H1 (cell line): ENCODE results near the gene NMRK1. TPM values are rescaled to one million over a fixed set of nuclear protein-coding genes. Genes with fewer than 3 reads are reported as not detected.

ENCODE experiments used
- CTCF ChIA-PET: fragments of 300-600 bp; sonication (Branson Sonifier 250); formaldehyde crosslinking; loops from one replicate; lab custom pipeline; 2021; ENCODE audit not compliant: partially characterized antibody; lab: Charles Lee
- POLR2A ChIA-PET: fragments of 300-600 bp; sonication (Branson Sonifier 250); formaldehyde crosslinking; loops from one replicate; lab custom pipeline; 2021; ENCODE audit warnings: inconsistent platforms; ENCODE audit not compliant: partially characterized antibody; lab: Charles Lee
- DNase-seq, 2 experiments: peaks; one replicate each; pipeline versions ENCODE4 v3.0.0 to v3.0.0-alpha.2; 2010 to 2022; ENCODE audit warnings: low spot score in 2 of 2, low read depth in 1 of 2, mixed read lengths in 1 of 2
- FAIRE-seq: peaks from 2 replicates; lab custom pipeline; 2011; peaks lifted over from hg19 to GRCh38; lab: Jason Lieb, UNC
- H2AFZ ChIP-seq: 2 replicates; pipeline ENCODE4 v1.8.1; 2012; ENCODE audit warnings: low read length, inconsistent platforms
- H2AK5ac ChIP-seq: 2 replicates; pipeline ENCODE4 v1.6.1; 2013; ENCODE audit warnings: low read depth, low read length
- H2BK120ac ChIP-seq: replicated peaks from 2 replicates; pipeline ENCODE3; 2013; ENCODE audit warnings: low read depth, low read length, inconsistent platforms
- H2BK12ac ChIP-seq: 2 replicates; pipeline ENCODE4 v1.6.1; 2013; ENCODE audit warnings: low read depth, low read length
- H2BK15ac ChIP-seq: 2 replicates; pipeline ENCODE4 v1.6.1; 2013; ENCODE audit warnings: low read length
- H2BK20ac ChIP-seq: 2 replicates; pipeline ENCODE4 v1.6.1; 2013; ENCODE audit warnings: low read length
- H2BK5ac ChIP-seq: 2 replicates; pipeline ENCODE4 v1.6.1; 2013; ENCODE audit warnings: low read depth, low read length
- H3K14ac ChIP-seq: 2 replicates; pipeline ENCODE4 v1.6.1; 2013; ENCODE audit warnings: inconsistent platforms; ENCODE audit not compliant: insufficient read length
- H3K18ac ChIP-seq: 2 replicates; pipeline ENCODE4 v1.6.1; 2013; ENCODE audit warnings: low read length; ENCODE audit errors: extremely low read depth
- H3K23ac ChIP-seq: 2 replicates; pipeline ENCODE4 v1.6.1; 2013; ENCODE audit warnings: inconsistent platforms; ENCODE audit not compliant: insufficient read length
- H3K23me2 ChIP-seq: 2 replicates; pipeline ENCODE4 v1.6.1; 2013; ENCODE audit warnings: low read depth, low read length
- H3K27ac ChIP-seq: 2 replicates; pipeline ENCODE4 v1.6.1; 2011; ENCODE audit warnings: low read depth, low read length, inconsistent platforms
- H3K27me3 ChIP-seq, 4 experiments: replicated peaks in 1 of 4; 1 replicate in 1 of 4; 2 replicates in 3 of 4; pipeline versions ENCODE4 v1.6.1 to v1.8.1; 2011 to 2013; ENCODE audit warnings: low read length in 3 of 4, mild to moderate bottlenecking in 3 of 4, inconsistent platforms in 2 of 4, mixed read lengths in 2 of 4, moderate library complexity in 1 of 4; ENCODE audit not compliant: control insufficient read depth in 3 of 4, insufficient read depth in 3 of 4; ENCODE audit errors: extremely low read depth in 1 of 4
- H3K36me3 ChIP-seq, 4 experiments: 2 replicates each; pipeline versions ENCODE4 v1.6.1 to v1.8.1; 2011 to 2013; ENCODE audit warnings: mild to moderate bottlenecking in 4 of 4, low read length in 3 of 4, moderate library complexity in 2 of 4, control low read depth in 1 of 4, inconsistent platforms in 1 of 4; ENCODE audit not compliant: insufficient read depth in 4 of 4, control insufficient read depth in 2 of 4
- H3K4ac ChIP-seq: replicated peaks from 2 replicates; pipeline ENCODE3; 2013; ENCODE audit warnings: low read length, low read depth, mixed read lengths, inconsistent platforms; ENCODE audit not compliant: insufficient read length
- H3K4me1 ChIP-seq, 4 experiments: replicated peaks in 1 of 4; 1 replicate in 1 of 4; 2 replicates in 3 of 4; pipeline versions ENCODE4 v1.6.1 to v1.8.1; 2011 to 2013; ENCODE audit warnings: low read length in 3 of 4, inconsistent platforms in 2 of 4, mixed read lengths in 1 of 4; ENCODE audit not compliant: insufficient read depth in 4 of 4, control insufficient read depth in 3 of 4
- H3K4me2 ChIP-seq, 2 experiments: 2 replicates each; pipeline versions ENCODE4 v1.6.1 to v1.8.1; 2011 to 2013; ENCODE audit warnings: low read depth in 2 of 2, low read length in 2 of 2, control low read depth in 1 of 2, inconsistent platforms in 1 of 2, mild to moderate bottlenecking in 1 of 2; ENCODE audit not compliant: insufficient read depth in 1 of 2
- H3K4me3 ChIP-seq, 4 experiments: fragments of 200-600, 300-600 bp in 1 of 4; sonication (generic), shearing (Covaris generic), sonication (Bioruptor Twin) in 1 of 4; 2 replicates each; pipeline versions ENCODE4 v1.5.1 to v1.8.1; 2011 to 2016; ENCODE audit warnings: low read length in 4 of 4, low read depth in 3 of 4, control low read depth in 2 of 4, inconsistent platforms in 2 of 4, mild to moderate bottlenecking in 2 of 4, mixed read lengths in 1 of 4, moderate library complexity in 1 of 4; ENCODE audit not compliant: insufficient read depth in 2 of 4; ENCODE audit errors: extremely low read depth in 1 of 4
- H3K56ac ChIP-seq: replicated peaks from 2 replicates; pipeline ENCODE3; 2013; ENCODE audit warnings: low read depth, mild to moderate bottlenecking, mixed read lengths, low read length, inconsistent platforms; ENCODE audit not compliant: insufficient read length
- H3K79me1 ChIP-seq: 2 replicates; pipeline ENCODE4 v1.6.1; 2013; ENCODE audit warnings: low read depth, low read length, control low read depth
- H3K79me2 ChIP-seq, 2 experiments: 2 replicates each; pipeline versions ENCODE4 v1.6.1 to v1.8.1; 2012 to 2013; ENCODE audit warnings: low read length in 2 of 2, mild to moderate bottlenecking in 2 of 2, inconsistent platforms in 1 of 2; ENCODE audit not compliant: insufficient read depth in 2 of 2, control insufficient read depth in 1 of 2
- H3K9ac ChIP-seq, 4 experiments: replicated peaks in 1 of 4; 1 replicate in 1 of 4; 2 replicates in 3 of 4; pipeline versions ENCODE4 v1.6.1 to v1.8.1; 2011 to 2013; ENCODE audit warnings: low read depth in 3 of 4, low read length in 3 of 4, control low read depth in 2 of 4, mild to moderate bottlenecking in 2 of 4, moderate library complexity in 2 of 4, inconsistent platforms in 1 of 4; ENCODE audit errors: extremely low read depth in 1 of 4
- H3K9me3 ChIP-seq, 2 experiments: 2 replicates each; pipeline versions ENCODE4 v1.6.1 to v1.8.1; 2012 to 2013; ENCODE audit warnings: mild to moderate bottlenecking in 2 of 2, moderate library complexity in 2 of 2, control low read depth in 1 of 2, inconsistent platforms in 1 of 2, low read depth in 1 of 2, low read length in 1 of 2, mixed read lengths in 1 of 2; ENCODE audit not compliant: insufficient read depth in 2 of 2
- H4K20me1 ChIP-seq, 2 experiments: replicated peaks in 1 of 2; 2 replicates each; pipeline versions ENCODE3 to v1.8.1; 2011 to 2013; ENCODE audit warnings: inconsistent platforms in 2 of 2, low read length in 2 of 2, mild to moderate bottlenecking in 1 of 2; ENCODE audit not compliant: insufficient read depth in 2 of 2, control insufficient read depth in 1 of 2
- H4K5ac ChIP-seq: 2 replicates; pipeline ENCODE4 v1.6.1; 2013; ENCODE audit warnings: low read length, low read depth, mixed read lengths, inconsistent platforms; ENCODE audit not compliant: insufficient read length
- H4K8ac ChIP-seq: 2 replicates; pipeline ENCODE4 v1.8.0; 2013; ENCODE audit warnings: mild to moderate bottlenecking, moderate library complexity, low read length, inconsistent platforms; ENCODE audit not compliant: insufficient read depth; ENCODE audit errors: extremely low read depth
- H4K91ac ChIP-seq: replicated peaks from 2 replicates; pipeline ENCODE3; 2013; ENCODE audit warnings: low read length, mixed read lengths, inconsistent platforms; ENCODE audit not compliant: insufficient read length
- BRCA1 ChIP-seq: IDR thresholded peaks from 2 replicates; pipeline ENCODE4 v1.6.1; 2012; ENCODE audit warnings: low read depth, low read length, improper control_type of control experiment
- WGBS, 2 experiments: shearing (Covaris generic) in 1 of 2; methylation state at CpG; one replicate each; pipeline versions ENCODE4 v1.1.6 to v1.1.7; 2013 to 2015; ENCODE audit warnings: low lambda C conversion rate in 2 of 2, mixed read lengths in 2 of 2, inconsistent platforms in 1 of 2, low coverage in 1 of 2, missing lambda C conversion rate in 1 of 2; ENCODE audit not compliant: insufficient replicate concordance in 2 of 2, insufficient coverage in 1 of 2, insufficient read length in 1 of 2; ENCODE audit errors: extremely low coverage in 1 of 2, missing lambda C conversion rate in 1 of 2; 5-methylcytosine and 5-hydroxymethylcytosine counted together
- polyA plus RNA-seq, 7 experiments: library from polyadenylated mRNA; depleted of rRNA in 3 of 7; stranded (reverse) in 5 of 7; unstranded in 2 of 7; fragments of >200 nt in 5 of 7; fragments of 200-250 nt in 2 of 7; gene quantifications; 1 replicate in 5 of 7; 2 replicates in 1 of 7; 4 replicates in 1 of 7; pipeline versions ENCODE4 v1.2.1 to v1.2.3, GENCODE V29; 2011 to 2013; ENCODE audit warnings: missing spikeins in 2 of 7, mixed read lengths in 2 of 7
- total RNA-seq: library from RNA; stranded (reverse); fragmentation: NEBNext Ultra II Directional; extraction: Animal tissue kit (Norgen Biotek cat#: 25700); gene quantifications from 2 replicates; pipeline ENCODE4 v1.2.1, GENCODE V29; 2021

The NMRK1 gene
- total and polyA plus RNA-seq, 2 of the 8 experiments (the other 6 are each of a cell fraction or from before 2014, with no cell fraction given): 5.8 to 8.1 TPM

DNA sequence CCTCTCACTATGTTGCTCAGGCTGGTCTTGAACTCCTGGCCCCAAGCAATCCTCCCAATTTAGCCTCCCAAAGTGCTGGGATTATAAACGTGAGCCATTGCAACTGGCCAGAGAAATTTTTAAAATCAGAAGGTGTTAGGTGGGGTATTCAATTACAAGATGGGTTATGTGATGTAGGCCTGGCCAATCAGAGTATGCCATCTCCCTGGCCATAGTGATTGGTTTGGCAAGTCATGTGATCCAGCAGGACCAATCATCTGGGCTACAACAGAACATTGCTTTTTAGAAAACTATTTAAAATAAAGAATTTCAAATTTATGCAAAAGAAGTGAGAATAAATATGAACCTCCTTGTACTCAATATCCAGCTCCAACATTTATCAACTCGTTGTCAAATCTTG is 22.4 kb downstream of the NMRK1 start:
- Histone ChIP-seq H2BK120ac (no peak overlapping the region), H3K23ac (no peak overlapping the region), H3K27ac (no peak overlapping the region), H3K56ac (no peak overlapping the region), H3K4me2 (no peak overlapping the region), H3K4me3 (no peak overlapping the region), H3K18ac (no peak overlapping the region), H4K20me1 (no peaks in the 10 kb centered on the region), H2BK12ac (no peak overlapping the region), H4K8ac (no peak overlapping the region), H3K4me1 (no peaks in the 10 kb centered on the region; a peak in 1 of 7 replicates), H3K27me3 (no peaks in the 10 kb centered on the region), H3K79me1 (no peaks in the 10 kb centered on the region), H2BK15ac (no peak overlapping the region), H3K4ac (no peak overlapping the region), H2AK5ac (no peak overlapping the region), H3K9me3 (no peaks in the 10 kb centered on the region), H2BK5ac (no peak overlapping the region), H2BK20ac (no peak overlapping the region), H4K91ac (no peak overlapping the region), H3K14ac (no peak overlapping the region), H3K9ac (no peak overlapping the region), H3K23me2 (no peaks in the 10 kb centered on the region), H2AFZ (no peak overlapping the region), H4K5ac (no peak overlapping the region), H3K79me2 (no peaks in the 10 kb centered on the region), H3K36me3 (no peaks in the 10 kb centered on the region)
- FAIRE-seq (no peak), DNase-seq (no peak)
- CTCF ChIA-PET: interaction anchor here (0.9 to 3.3 kb wide), 4 partner anchors 10 to 288 kb away, joined by 3 to 12 read pairs (median 6); no protein-coding TSS in a partner anchor
- TF ChIP-seq BRCA1: no peak
- 47% methylated on average over 2 of the region's 2 CpGs; no CpG with 5 or more reads in 1 of the 2 experiments for WGBS, 2 experiments
- POLR2A ChIA-PET: no interaction called here
